ENCODE data around the gene RIPOR2. TPM values are rescaled to one million over a fixed set of nuclear protein-coding genes. Genes with fewer than 3 reads are reported as not detected.

Gene RIPOR2
- total and polyA plus RNA-seq, 2 donors (not counting 3 experiments of a cell fraction or from before 2014, with no cell fraction given), result 0.10 TPM; not detected in 1

GRCh38 chr6:24924580-24925356 lies 11.0 kb downstream of the RIPOR2 start:
- peaks cover 0 to 2% of the 10 kb centered on the region in 2 experiments for H3K27me3 ChIP-seq (ENCODE audit: control insufficient read depth in 2 of 2, insufficient read depth in 2 of 2, low read length in 2 of 2)
- intact Hi-C loops (cut with micrococcal nuclease), result no loop called here
- H3K36me3 ChIP-seq (ENCODE audit: control insufficient read depth in 2 of 2, extremely low read depth in 1 of 2, insufficient read depth in 2 of 2, low read length in 2 of 2), result no peaks in the 10 kb centered on the region
- ChIA-PET CTCF (no interaction called here), POLR2A (no interaction called here)
- H2AFZ ChIP-seq (ENCODE audit: low read depth, low read length), result no peak overlapping the region
- no peaks in the 10 kb centered on the region for H3K9me1 ChIP-seq (replicated peaks; ENCODE audit: control insufficient read depth, extremely low read depth, insufficient read depth, low read length)
- TF ChIP-seq MAX (IDR thresholded peaks at IDR 0.05; ENCODE audit: insufficient read depth, insufficient read length), result no peak
- TF ChIP-seq JUN (IDR thresholded peaks at IDR 0.05; ENCODE audit: borderline replicate concordance, insufficient read depth, insufficient read length, low read depth), result no peak
- TF ChIP-seq POLR2AphosphoS5 (IDR thresholded peaks at IDR 0.05; ENCODE audit: insufficient read depth, low read depth, low read length), result no peak
- TF ChIP-seq, protein P1, sequence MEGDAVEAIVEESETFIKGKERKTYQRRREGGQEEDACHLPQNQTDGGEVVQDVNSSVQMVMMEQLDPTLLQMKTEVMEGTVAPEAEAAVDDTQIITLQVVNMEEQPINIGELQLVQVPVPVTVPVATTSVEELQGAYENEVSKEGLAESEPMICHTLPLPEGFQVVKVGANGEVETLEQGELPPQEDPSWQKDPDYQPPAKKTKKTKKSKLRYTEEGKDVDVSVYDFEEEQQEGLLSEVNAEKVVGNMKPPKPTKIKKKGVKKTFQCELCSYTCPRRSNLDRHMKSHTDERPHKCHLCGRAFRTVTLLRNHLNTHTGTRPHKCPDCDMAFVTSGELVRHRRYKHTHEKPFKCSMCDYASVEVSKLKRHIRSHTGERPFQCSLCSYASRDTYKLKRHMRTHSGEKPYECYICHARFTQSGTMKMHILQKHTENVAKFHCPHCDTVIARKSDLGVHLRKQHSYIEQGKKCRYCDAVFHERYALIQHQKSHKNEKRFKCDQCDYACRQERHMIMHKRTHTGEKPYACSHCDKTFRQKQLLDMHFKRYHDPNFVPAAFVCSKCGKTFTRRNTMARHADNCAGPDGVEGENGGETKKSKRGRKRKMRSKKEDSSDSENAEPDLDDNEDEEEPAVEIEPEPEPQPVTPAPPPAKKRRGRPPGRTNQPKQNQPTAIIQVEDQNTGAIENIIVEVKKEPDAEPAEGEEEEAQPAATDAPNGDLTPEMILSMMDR (IDR thresholded peaks at IDR 0.05; ENCODE audit: extremely low read depth in 1 of 2, insufficient read depth in 1 of 2, low read depth in 1 of 2, low read length in 2 of 2), result no peak
- TF ChIP-seq MYC (IDR thresholded peaks at IDR 0.05; ENCODE audit: low read depth, low read length), result no peak
- TF ChIP-seq POLR2A (IDR thresholded peaks at IDR 0.05; ENCODE audit: low read depth, low read length), result no peak
- no peak for TF ChIP-seq FOS (IDR thresholded peaks at IDR 0.05; ENCODE audit: borderline replicate concordance, insufficient read depth, low read length)
- dilution Hi-C loops (cut with MboI; ENCODE audit: extremely low pct_ligation_motif_present, low sequenced_read_pairs), result no loop called here
- no peaks in the 10 kb centered on the region for H3K79me2 ChIP-seq (ENCODE audit: control insufficient read depth, insufficient read depth, low read length)
- H3K9ac ChIP-seq (replicated peaks; ENCODE audit: extremely low read depth, insufficient read depth, low read length), result no peak overlapping the region
- H3K4me2 ChIP-seq (ENCODE audit: insufficient read depth, low read length), result no peak overlapping the region
- BruUV-seq (replicated peaks), result no TSS peak
- no peak overlapping the region for H3K4me3 ChIP-seq (replicated peaks in 1 of 3; ENCODE audit: insufficient read depth in 1 of 3, low read depth in 1 of 3, low read length in 3 of 3)
- H3K4me1 ChIP-seq (ENCODE audit: control insufficient read depth, extremely low read depth, insufficient read depth, low read length), result no peaks in the 10 kb centered on the region
- H3K9me3 ChIP-seq (replicated peaks; ENCODE audit: control insufficient read depth, insufficient read depth, low read length), result no peaks in the 10 kb centered on the region
- DNase-seq (ENCODE audit: low read depth, low spot score), result no peak
- H3K27ac ChIP-seq (ENCODE audit: insufficient read depth, low read depth, low read length), result no peak overlapping the region
- no peaks in the 10 kb centered on the region for H4K20me1 ChIP-seq (replicated peaks; ENCODE audit: control insufficient read depth, extremely low read depth, insufficient read depth, low read length)
- no peak for FAIRE-seq

Measured in endothelial cell of umbilical vein (primary cell).